Hepatocyte (in vitro differentiated cells): Measurements from ENCODE around the gene KIAA1958. TPM values are rescaled to one million over a fixed set of nuclear protein-coding genes. Genes with fewer than 3 reads are reported as not detected.

Experiments
- DNase-seq: peaks from one replicate; pipeline ENCODE4 v3.0.0-alpha.2; 2016; ENCODE audit warnings: low spot score
- H2AFZ ChIP-seq: fragments of 200-600 bp; sonication (generic); 2 replicates; pipeline ENCODE4 v1.6.0; 2016; ENCODE audit warnings: antibody characterized with exemption, mild to moderate bottlenecking
- H3K27ac ChIP-seq: fragments of 200-600 bp; sonication (generic); 2 replicates; pipeline ENCODE4 v1.5.1; 2016; ENCODE audit warnings: mild to moderate bottlenecking
- H3K27me3 ChIP-seq: fragments of 200-600 bp; sonication (generic); 2 replicates; pipeline ENCODE4 v1.6.1; 2016
- H3K36me3 ChIP-seq: fragments of 200-600 bp; sonication (generic); replicated peaks from 2 replicates; pipeline ENCODE4 v1.5.1; 2016; ENCODE audit warnings: low read depth; ENCODE audit not compliant: insufficient read depth
- H3K4me1 ChIP-seq: fragments of 200-600 bp; sonication (generic); 2 replicates; pipeline ENCODE4 v1.5.1; 2016; ENCODE audit warnings: mild to moderate bottlenecking, moderate library complexity; ENCODE audit not compliant: insufficient read depth
- H3K4me2 ChIP-seq: fragments of 200-600 bp; sonication (generic); 2 replicates; pipeline ENCODE4 v1.6.0; 2016
- H3K4me3 ChIP-seq: fragments of 200-600 bp; sonication (generic); 2 replicates; pipeline ENCODE4 v1.5.1; 2016; ENCODE audit warnings: mild to moderate bottlenecking
- H3K79me2 ChIP-seq: fragments of 200-600 bp; sonication (generic); 2 replicates; pipeline ENCODE4 v1.6.0; 2017; ENCODE audit warnings: mild to moderate bottlenecking
- H3K9me2 ChIP-seq: fragments of 200-600 bp; sonication (generic); replicated peaks from 2 replicates; pipeline ENCODE4 v1.6.0; 2017; ENCODE audit warnings: mild to moderate bottlenecking; ENCODE audit not compliant: insufficient read depth
- H3K9me3 ChIP-seq: fragments of 200-600 bp; sonication (generic); 2 replicates; pipeline ENCODE4 v1.5.1; 2016; ENCODE audit warnings: low read depth, mild to moderate bottlenecking
- H4K20me1 ChIP-seq: fragments of 200-600 bp; sonication (generic); 2 replicates; pipeline ENCODE4 v1.6.0; 2016; ENCODE audit warnings: mild to moderate bottlenecking; ENCODE audit not compliant: insufficient read depth, poor library complexity, severe bottlenecking
- CTCF ChIP-seq: fragments of 200-600 bp; sonication (generic); IDR thresholded peaks from 2 replicates; pipeline ENCODE4 v1.5.1; 2016; ENCODE audit warnings: antibody characterized with exemption, mild to moderate bottlenecking; ENCODE audit not compliant: poor library complexity
- EZH2 ChIP-seq: fragments of 200-600 bp; sonication (generic); IDR thresholded peaks from 2 replicates; pipeline ENCODE4 v1.6.1; 2016; ENCODE audit warnings: antibody characterized with exemption, mild to moderate bottlenecking, borderline replicate concordance
- EZH2phosphoT487 ChIP-seq: fragments of 200-600 bp; sonication (generic); IDR thresholded peaks from one replicate; pipeline ENCODE4 v1.6.1; 2018; ENCODE audit warnings: antibody characterized with exemption, mild to moderate bottlenecking, low read depth, moderate library complexity; ENCODE audit not compliant: unreplicated experiment, severe bottlenecking
- WGBS: methylation state at CpG from one replicate; pipeline ENCODE4 v1.1.6; 2016; ENCODE audit warnings: low lambda C conversion rate; ENCODE audit errors: missing lambda C conversion rate; 5-methylcytosine and 5-hydroxymethylcytosine counted together
- polyA plus RNA-seq: library from polyadenylated mRNA; unstranded; fragments of >200 nt; fragmentation: Nextera tagmentation; extraction: Ambion mirVana; gene quantifications from 2 replicates; pipeline ENCODE4 v1.2.1, GENCODE V29; 2016
- total RNA-seq: library from RNA; depleted of rRNA; stranded (reverse); fragments of >200 nt; gene quantifications from 2 replicates; pipeline ENCODE4 v1.2.3, GENCODE V29; 2014

Gene KIAA1958
- total and polyA plus RNA-seq, 2 experiments from 2014 or later = 3.5 to 10.1 TPM

GRCh38 chr9:112544477-112544876 is 57.9 kb downstream of the KIAA1958 start:
- no peak overlapping the region for H2AFZ ChIP-seq
- no peak overlapping the region for H3K27ac ChIP-seq
- no peaks in the 10 kb centered on the region for H3K4me1 ChIP-seq
- DNase-seq = no peak
- no peak overlapping the region for H3K4me2 ChIP-seq
- H3K4me3 ChIP-seq = no peak overlapping the region
- no peaks in the 10 kb centered on the region for H4K20me1 ChIP-seq
- TF ChIP-seq CTCF = no peak
- no peak for TF ChIP-seq EZH2phosphoT487
- H3K27me3 ChIP-seq = no peaks in the 10 kb centered on the region
- H3K36me3 ChIP-seq = no peaks in the 10 kb centered on the region
- 81% methylated on average over 1 of the region's 1 CpG for WGBS
- no peaks in the 10 kb centered on the region for H3K9me3 ChIP-seq
- H3K79me2 ChIP-seq = peaks cover 70% of the 10 kb centered on the region
- H3K9me2 ChIP-seq = no peaks in the 10 kb centered on the region

- DNase-seq = no peak
- Histone ChIP-seq H3K27ac (no peak overlapping the region), H3K27me3 (no peaks in the 10 kb centered on the region), H4K20me1 (no peaks in the 10 kb centered on the region), H3K9me2 (no peaks in the 10 kb centered on the region), H3K4me2 (no peak overlapping the region), H3K4me1 (peaks cover 1% of the 10 kb centered on the region), H3K9me3 (no peaks in the 10 kb centered on the region), H2AFZ (no peak overlapping the region), H3K79me2 (peaks cover 72% of the 10 kb centered on the region), H3K4me3 (no peak overlapping the region), H3K36me3 (no peaks in the 10 kb centered on the region)
- no peak for TF ChIP-seq EZH2phosphoT487
- no peak for TF ChIP-seq CTCF
- no peak for TF ChIP-seq EZH2
Observed at GRCh38 chr9:112545237-112545636, 58.6 kb downstream of the KIAA1958 start.

GRCh38 chr9:112546149-112547012 is 59.8 kb downstream of the KIAA1958 start:
- TF ChIP-seq EZH2phosphoT487 (no peak), CTCF (no peak), EZH2 (no peak)
- Histone ChIP-seq H3K9me2 (no peaks in the 10 kb centered on the region), H2AFZ (no peak overlapping the region), H3K4me2 (no peak overlapping the region), H3K79me2 (peaks cover 75% of the 10 kb centered on the region), H3K4me1 (peaks cover 3% of the 10 kb centered on the region), H3K36me3 (no peaks in the 10 kb centered on the region), H4K20me1 (no peaks in the 10 kb centered on the region), H3K4me3 (no peak overlapping the region), H3K27me3 (no peaks in the 10 kb centered on the region), H3K27ac (no peak overlapping the region), H3K9me3 (no peaks in the 10 kb centered on the region)
- DNase-seq = no peak
- WGBS = 65% methylated on average over 4 of the region's 4 CpGs
